PC-9 (cell line): ENCODE measurements around the gene MTG1. TPM values are rescaled to one million over a fixed set of nuclear protein-coding genes. Genes with fewer than 3 reads are reported as not detected.

Experiments
- BruUV-seq: library from RNA; stranded (reverse); fragments of 400-500 nt; replicated peaks from 2 replicates; lab custom pipeline; 2021; lab: Mats Ljungman, UMichigan
- CTCF ChIA-PET: fragments of 300-600 bp; sonication (Branson Sonifier 250); formaldehyde crosslinking; loops from one replicate; lab custom pipeline; 2022; ENCODE audit warnings: antibody characterized with exemption; lab: Charles Lee
- POLR2A ChIA-PET: fragments of 300-600 bp; sonication (Branson Sonifier 250); formaldehyde crosslinking; loops from one replicate; lab custom pipeline; 2022; ENCODE audit warnings: antibody characterized with exemption; ENCODE audit not compliant: unreplicated experiment; lab: Charles Lee
- DNase-seq, 2 experiments: peaks; one replicate each; pipeline versions ENCODE4 v3.0.0 to v3.0.0-alpha.2; 2015 to 2022; ENCODE audit warnings: mixed read lengths in 1 of 2
- H2AFZ ChIP-seq: fragments of 200-600 bp; sonication (generic); 2 replicates; pipeline ENCODE4 v1.8.1; 2017; ENCODE audit warnings: antibody characterized with exemption
- H3F3A ChIP-seq: fragments of 200-600 bp; sonication (generic); 2 replicates; pipeline ENCODE4 v1.8.1; 2017; ENCODE audit warnings: antibody characterized with exemption, mild to moderate bottlenecking, low read depth; ENCODE audit not compliant: insufficient read depth
- H3K27ac ChIP-seq: fragments of 200-600 bp; sonication (generic); 2 replicates; pipeline ENCODE4 v1.6.1; 2016; ENCODE audit warnings: mixed run types
- H3K27me3 ChIP-seq: fragments of 200-600 bp; sonication (generic); 2 replicates; pipeline ENCODE4 v1.6.1; 2016; ENCODE audit warnings: low read depth, mixed run types; ENCODE audit not compliant: insufficient read depth
- H3K36me3 ChIP-seq: fragments of 200-600 bp; sonication (generic); 2 replicates; pipeline ENCODE4 v1.6.1; 2016; ENCODE audit warnings: low read depth, mixed run types
- H3K4me1 ChIP-seq: fragments of 200-600 bp; sonication (generic); replicated peaks from 2 replicates; pipeline ENCODE4 v1.6.1; 2016; ENCODE audit warnings: mixed run types; ENCODE audit not compliant: insufficient read depth
- H3K4me2 ChIP-seq: fragments of 200-600 bp; sonication (generic); 2 replicates; pipeline ENCODE4 v1.6.1; 2017; ENCODE audit warnings: mixed run types
- H3K4me3 ChIP-seq: fragments of 200-600 bp; sonication (generic); 2 replicates; pipeline ENCODE4 v1.6.1; 2016; ENCODE audit warnings: mixed run types
- H3K79me2 ChIP-seq: fragments of 200-600 bp; sonication (generic); 2 replicates; pipeline ENCODE4 v1.6.1; 2017; ENCODE audit warnings: low read depth, mixed run types
- H3K9me2 ChIP-seq: fragments of 200-600 bp; sonication (generic); 2 replicates; pipeline ENCODE4 v1.8.1; 2017; ENCODE audit warnings: mild to moderate bottlenecking; ENCODE audit not compliant: insufficient read depth
- H3K9me3 ChIP-seq: fragments of 200-600 bp; sonication (generic); 2 replicates; pipeline ENCODE4 v1.8.1; 2016; ENCODE audit warnings: low read depth; ENCODE audit not compliant: insufficient read depth
- H4K20me1 ChIP-seq: fragments of 200-600 bp; sonication (generic); 2 replicates; pipeline ENCODE4 v1.8.1; 2017; ENCODE audit not compliant: insufficient read depth
- EZH2 ChIP-seq: fragments of 200-600 bp; sonication (generic); IDR thresholded peaks from 2 replicates; pipeline ENCODE4 v1.8.0; 2017; ENCODE audit warnings: antibody characterized with exemption, low read depth
- intact Hi-C: fragments of 100-400 bp; cut with micrococcal nuclease; formaldehyde crosslinking; loops from one replicate; pipeline ENCODE4 v1.10.0; 2022; ENCODE audit not compliant: unreplicated experiment
- total RNA-seq: library from RNA; stranded (reverse); gene quantifications from 2 replicates; pipeline ENCODE4 v1.2.3, GENCODE V29; 2021
- TF ChIP-seq, protein P1 (sequence below): fragments of 200-600 bp; sonication (generic); conservative IDR thresholded peaks from 2 replicates; pipeline ENCODE4 v1.6.1; 2017; ENCODE audit warnings: mixed run types, antibody characterized with exemption, mild to moderate bottlenecking, moderate library complexity

MTG1 gene
- total RNA-seq, 1 experiment from 2014 or later, result 33.0 TPM

DNA sequence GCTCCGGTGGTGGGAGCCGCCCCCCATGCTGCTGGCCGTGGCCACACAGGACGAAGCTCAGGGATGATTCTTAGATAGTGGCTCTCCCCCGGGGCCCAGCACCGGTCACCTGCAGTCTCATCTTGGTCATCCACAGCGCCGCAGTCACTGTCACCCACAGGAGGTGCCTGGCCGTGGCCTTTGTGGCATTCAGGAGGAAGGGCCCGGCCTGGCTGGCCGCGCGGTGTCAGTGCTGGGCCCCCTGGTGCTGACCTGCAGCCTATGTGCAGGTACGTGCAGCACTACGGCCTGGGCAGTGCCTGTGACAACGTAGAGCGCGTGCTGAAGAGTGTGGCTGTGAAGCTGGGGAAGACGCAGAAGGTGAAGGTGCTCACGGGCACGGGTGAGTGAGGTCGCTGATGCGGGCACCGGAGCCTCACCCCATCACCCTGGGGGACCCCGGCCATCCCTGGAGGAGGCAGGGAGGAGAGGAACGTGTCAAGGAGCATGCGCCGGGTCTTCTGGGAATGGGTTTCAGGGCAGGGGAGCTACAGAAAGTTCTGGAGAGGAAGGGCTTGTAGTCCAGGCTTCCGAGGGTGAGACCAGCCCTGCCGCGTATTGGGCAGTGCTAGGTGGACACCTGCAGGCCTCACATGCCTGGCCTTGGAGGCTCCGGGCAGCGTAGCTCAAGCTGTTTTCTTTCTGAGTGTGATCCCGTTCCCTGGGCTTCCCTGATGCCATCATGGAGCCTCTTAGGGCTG, 25.4 kb downstream of the MTG1 start:
- H3F3A ChIP-seq, result no peaks in the 10 kb centered on the region
- H3K4me1 ChIP-seq, result no peaks in the 10 kb centered on the region
- POLR2A ChIA-PET, result no interaction called here
- BruUV-seq, result no TSS peak
- no peak overlapping the region for H3K27ac ChIP-seq
- no peak overlapping the region for H3K4me3 ChIP-seq
- DNase-seq, result no peak
- no peaks in the 10 kb centered on the region for H3K79me2 ChIP-seq
- TF ChIP-seq, protein P1, sequence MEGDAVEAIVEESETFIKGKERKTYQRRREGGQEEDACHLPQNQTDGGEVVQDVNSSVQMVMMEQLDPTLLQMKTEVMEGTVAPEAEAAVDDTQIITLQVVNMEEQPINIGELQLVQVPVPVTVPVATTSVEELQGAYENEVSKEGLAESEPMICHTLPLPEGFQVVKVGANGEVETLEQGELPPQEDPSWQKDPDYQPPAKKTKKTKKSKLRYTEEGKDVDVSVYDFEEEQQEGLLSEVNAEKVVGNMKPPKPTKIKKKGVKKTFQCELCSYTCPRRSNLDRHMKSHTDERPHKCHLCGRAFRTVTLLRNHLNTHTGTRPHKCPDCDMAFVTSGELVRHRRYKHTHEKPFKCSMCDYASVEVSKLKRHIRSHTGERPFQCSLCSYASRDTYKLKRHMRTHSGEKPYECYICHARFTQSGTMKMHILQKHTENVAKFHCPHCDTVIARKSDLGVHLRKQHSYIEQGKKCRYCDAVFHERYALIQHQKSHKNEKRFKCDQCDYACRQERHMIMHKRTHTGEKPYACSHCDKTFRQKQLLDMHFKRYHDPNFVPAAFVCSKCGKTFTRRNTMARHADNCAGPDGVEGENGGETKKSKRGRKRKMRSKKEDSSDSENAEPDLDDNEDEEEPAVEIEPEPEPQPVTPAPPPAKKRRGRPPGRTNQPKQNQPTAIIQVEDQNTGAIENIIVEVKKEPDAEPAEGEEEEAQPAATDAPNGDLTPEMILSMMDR, result no peak
- no peak for TF ChIP-seq EZH2
- no peaks in the 10 kb centered on the region for H3K27me3 ChIP-seq
- H3K9me2 ChIP-seq, result no peaks in the 10 kb centered on the region
- no peak overlapping the region for H2AFZ ChIP-seq
- intact Hi-C loops, result no loop called here
- no peaks in the 10 kb centered on the region for H4K20me1 ChIP-seq
- CTCF ChIA-PET, result no interaction called here
- no peaks in the 10 kb centered on the region for H3K36me3 ChIP-seq
- no peaks in the 10 kb centered on the region for H3K9me3 ChIP-seq
- no peak overlapping the region for H3K4me2 ChIP-seq

DNA sequence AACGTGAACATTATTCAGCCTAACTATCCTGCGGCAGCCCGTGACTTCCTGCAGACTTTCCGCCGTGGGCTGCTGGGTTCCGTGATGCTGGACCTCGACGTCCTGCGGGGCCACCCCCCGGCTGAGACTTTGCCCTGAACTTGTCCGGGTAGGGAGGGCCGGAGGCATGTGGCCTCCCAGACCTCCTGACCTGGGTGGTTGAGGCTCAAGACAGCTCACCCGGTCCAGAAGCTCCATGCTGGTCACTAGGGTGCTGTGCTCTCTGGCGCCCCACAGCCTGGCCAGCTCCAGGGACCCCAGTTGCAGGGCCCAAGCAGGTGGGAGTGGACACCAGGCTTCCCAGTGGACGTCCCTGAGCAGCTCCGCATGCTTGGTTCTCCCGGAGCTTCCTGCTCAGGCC, 26.1 kb downstream of the MTG1 start:
- BruUV-seq, result no TSS peak
- POLR2A ChIA-PET, result no interaction called here
- CTCF ChIA-PET, result no interaction called here

DNA sequence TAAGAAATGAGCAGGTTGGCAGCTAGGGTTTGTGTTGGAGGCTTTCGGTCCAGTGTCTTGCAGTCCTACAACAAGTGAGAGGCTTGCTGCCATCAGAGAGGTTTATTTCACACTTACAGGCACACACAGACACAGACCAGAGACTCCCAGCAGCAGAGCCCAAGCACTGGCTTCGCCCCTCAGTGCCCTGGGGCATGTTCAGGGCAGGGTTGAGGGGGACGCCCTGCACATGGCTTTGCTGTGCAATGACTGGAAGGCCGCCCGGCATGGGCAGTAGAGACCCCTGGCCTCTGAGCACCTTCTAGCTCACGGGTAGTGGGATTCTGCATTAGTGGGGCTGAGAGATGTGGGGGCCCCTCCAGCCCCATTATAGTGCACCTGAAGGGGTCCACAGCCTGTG, 26.6 kb downstream of the MTG1 start:
- no peaks in the 10 kb centered on the region for H3K27me3 ChIP-seq
- ChIA-PET POLR2A (no interaction called here), CTCF (no interaction called here)
- BruUV-seq, result no TSS peak
- no peaks in the 10 kb centered on the region for H3K36me3 ChIP-seq
- H3K9me2 ChIP-seq, result no peaks in the 10 kb centered on the region
- TF ChIP-seq EZH2, result no peak
- TF ChIP-seq, protein P1, result no peak
- no peak for DNase-seq
- H4K20me1 ChIP-seq, result no peaks in the 10 kb centered on the region
- H3K27ac ChIP-seq, result no peak overlapping the region
- no peaks in the 10 kb centered on the region for H3K4me1 ChIP-seq
- H3K79me2 ChIP-seq, result no peaks in the 10 kb centered on the region
- no peak overlapping the region for H3K4me3 ChIP-seq
- intact Hi-C loops, result no loop called here
- no peaks in the 10 kb centered on the region for H3K9me3 ChIP-seq
- H3F3A ChIP-seq, result no peaks in the 10 kb centered on the region
- no peak overlapping the region for H3K4me2 ChIP-seq
- H2AFZ ChIP-seq, result no peak overlapping the region

More for the DNA sequence above, 26.1 kb downstream of the MTG1 start:
- no peak for TF ChIP-seq EZH2
- TF ChIP-seq, protein P1, result no peak
- H3K9me2 ChIP-seq, result no peaks in the 10 kb centered on the region
- H3F3A ChIP-seq, result no peaks in the 10 kb centered on the region
- H3K4me2 ChIP-seq, result no peak overlapping the region
- H3K4me3 ChIP-seq, result no peak overlapping the region
- no peak overlapping the region for H3K27ac ChIP-seq
- intact Hi-C loops, result no loop called here
- no peak for DNase-seq
- H4K20me1 ChIP-seq, result no peaks in the 10 kb centered on the region
- H3K4me1 ChIP-seq, result no peaks in the 10 kb centered on the region
- H3K36me3 ChIP-seq, result no peaks in the 10 kb centered on the region
- no peaks in the 10 kb centered on the region for H3K27me3 ChIP-seq
- H2AFZ ChIP-seq, result no peak overlapping the region
- H3K79me2 ChIP-seq, result no peaks in the 10 kb centered on the region
- no peaks in the 10 kb centered on the region for H3K9me3 ChIP-seq
